MM.1S (cell line): Measurements from ENCODE around the gene PLAA.

Source experiments
- DNase-seq: peaks from one replicate; pipeline ENCODE4 v3.0.0-alpha.2; 2015
- H2AFZ ChIP-seq: fragments of 300-600 bp; sonication (generic); 2 replicates; pipeline ENCODE4 v1.6.0; 2016; ENCODE audit warnings: antibody characterized with exemption, low read length
- H3F3A ChIP-seq: fragments of 300-600 bp; sonication (generic); 2 replicates; pipeline ENCODE4 v1.6.1; 2016; ENCODE audit warnings: mild to moderate bottlenecking, antibody characterized with exemption, low read length, moderate library complexity, mixed read lengths; ENCODE audit not compliant: insufficient read depth
- H3K27ac ChIP-seq: fragments of 300-600 bp; sonication (generic); 2 replicates; pipeline ENCODE4 v1.5.1; 2016; ENCODE audit warnings: mild to moderate bottlenecking, low read length
- H3K27me3 ChIP-seq: fragments of 300-600 bp; sonication (generic); replicated peaks from 2 replicates; pipeline ENCODE4 v1.6.0; 2016; ENCODE audit warnings: low read length; ENCODE audit not compliant: insufficient read depth
- H3K36me3 ChIP-seq: fragments of 300-600 bp; sonication (generic); replicated peaks from 2 replicates; pipeline ENCODE4 v1.6.1; 2016; ENCODE audit warnings: mild to moderate bottlenecking, low read length, mixed read lengths; ENCODE audit not compliant: insufficient read depth
- H3K4me1 ChIP-seq: fragments of 300-600 bp; sonication (generic); 2 replicates; pipeline ENCODE4 v1.6.1; 2016; ENCODE audit warnings: low read length, mixed read lengths
- H3K4me2 ChIP-seq: fragments of 300-600 bp; sonication (generic); 2 replicates; pipeline ENCODE4 v1.6.0; 2016; ENCODE audit warnings: low read depth, low read length
- H3K4me3 ChIP-seq: fragments of 300-600 bp; sonication (generic); 2 replicates; pipeline ENCODE4 v1.5.1; 2016; ENCODE audit warnings: low read length, mixed read lengths
- H3K79me2 ChIP-seq: fragments of 300-600 bp; sonication (generic); 2 replicates; pipeline ENCODE4 v1.6.1; 2016; ENCODE audit warnings: mixed run types, low read length, mixed read lengths
- H3K9ac ChIP-seq: fragments of 300-600 bp; sonication (generic); 2 replicates; pipeline ENCODE4 v1.6.1; 2016; ENCODE audit warnings: low read length, mixed read lengths
- H3K9me2 ChIP-seq: fragments of 300-600 bp; sonication (generic); replicated peaks from 2 replicates; pipeline ENCODE4 v1.6.1; 2016; ENCODE audit warnings: mild to moderate bottlenecking, low read length, mixed read lengths; ENCODE audit not compliant: insufficient read depth
- H3K9me3 ChIP-seq: fragments of 300-600 bp; sonication (generic); replicated peaks from 2 replicates; pipeline ENCODE4 v1.6.1; 2016; ENCODE audit warnings: mild to moderate bottlenecking, low read length, mixed read lengths; ENCODE audit not compliant: insufficient read depth
- H4K20me1 ChIP-seq: fragments of 300-600 bp; sonication (generic); 2 replicates; pipeline ENCODE4 v1.6.1; 2016; ENCODE audit warnings: mild to moderate bottlenecking, low read length, moderate library complexity, mixed read lengths; ENCODE audit not compliant: insufficient read depth
- CTCF ChIP-seq: fragments of 300-600 bp; sonication (generic); IDR thresholded peaks from 2 replicates; pipeline ENCODE4 v1.5.1; 2016; ENCODE audit warnings: antibody characterized with exemption, low read length, mixed read lengths
- EZH2 ChIP-seq: fragments of 300-600 bp; sonication (generic); optimal IDR thresholded peaks from 2 replicates; pipeline ENCODE3; 2017; ENCODE audit warnings: low read depth, mild to moderate bottlenecking, antibody characterized with exemption, low read length, mixed read lengths
- EZH2phosphoT487 ChIP-seq: fragments of 300-600 bp; sonication (generic); IDR thresholded peaks from 2 replicates; pipeline ENCODE4 v1.6.1; 2018; ENCODE audit warnings: antibody characterized with exemption, low read length

The PLAA gene

DNA sequence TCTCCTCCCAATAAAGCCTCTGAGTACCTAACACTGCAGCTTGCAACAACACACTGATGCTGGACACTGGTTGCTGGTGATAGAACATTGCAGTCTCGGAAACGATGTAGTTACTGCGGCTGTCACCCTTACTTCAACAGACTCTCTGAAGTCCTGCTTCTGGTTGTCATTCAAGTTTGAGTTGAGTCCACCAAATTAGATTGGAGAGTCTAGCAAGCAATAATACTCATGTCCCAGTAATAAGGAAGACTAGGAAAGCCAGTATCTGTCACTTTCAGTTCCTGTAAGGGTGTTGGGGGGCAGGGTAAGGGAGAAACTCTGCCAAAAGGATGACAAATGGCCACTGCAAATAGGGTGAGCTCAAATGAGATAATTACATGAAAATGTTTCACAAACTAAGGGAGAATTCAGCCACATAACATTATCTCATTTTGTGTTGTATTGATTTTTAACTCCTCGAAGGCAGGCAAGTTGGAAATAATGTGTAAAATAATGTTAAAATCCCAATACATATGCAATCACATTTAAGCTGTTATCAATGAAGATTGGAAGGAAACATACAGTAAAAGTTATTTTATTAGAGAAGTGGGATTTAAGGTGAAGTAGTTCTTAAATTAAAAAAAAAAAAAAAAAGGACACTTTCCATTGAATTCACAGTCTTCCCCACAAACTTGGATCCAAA is 8.3 kb upstream of the PLAA start:
- no peaks in the 10 kb centered on the region for H3K9me3 ChIP-seq
- no peaks in the 10 kb centered on the region for H3K27me3 ChIP-seq
- no peaks in the 10 kb centered on the region for H3K4me1 ChIP-seq
- peaks cover 6% of the 10 kb centered on the region for H3K79me2 ChIP-seq
- H3K4me3 ChIP-seq, result peak overlapping the region; percentile 72
- no peaks in the 10 kb centered on the region for H4K20me1 ChIP-seq
- H3K4me2 ChIP-seq, result peak overlapping the region; percentile 86
- H2AFZ ChIP-seq, result peak overlapping the region; percentile 87
- H3K27ac ChIP-seq, result peak overlapping the region; percentile 68; the same call in 1 of the 2 replicates
- no peaks in the 10 kb centered on the region for H3K9me2 ChIP-seq
- no peaks in the 10 kb centered on the region for H3K36me3 ChIP-seq
- no peak for TF ChIP-seq EZH2phosphoT487
- TF ChIP-seq EZH2, result no peak
- TF ChIP-seq CTCF, result no peak
- peak overlapping the region; percentile 75 for H3K9ac ChIP-seq
- no peak for DNase-seq
- no peaks in the 10 kb centered on the region for H3F3A ChIP-seq

DNA sequence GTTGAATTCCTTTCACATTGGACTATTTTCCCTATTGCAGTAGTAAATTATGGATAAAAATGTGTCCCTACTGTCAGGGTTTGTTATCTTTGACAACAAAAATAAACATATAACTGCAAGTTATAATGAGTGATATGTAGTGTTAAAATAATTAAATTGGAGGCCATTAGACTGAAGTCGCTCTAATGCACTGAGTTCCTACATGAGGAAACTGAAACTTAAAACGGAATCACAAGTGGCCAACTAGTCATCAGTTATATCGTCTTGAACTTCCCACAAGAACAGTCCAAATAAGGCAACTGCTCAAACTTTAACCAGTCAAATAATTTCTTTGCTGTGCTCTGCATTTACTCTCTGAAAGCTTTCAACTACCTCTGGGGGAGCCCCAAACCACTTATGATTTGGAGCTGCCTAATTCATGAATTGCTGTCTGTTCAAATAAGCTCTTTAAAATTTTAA is 7.0 kb upstream of the PLAA start:
- no peak for TF ChIP-seq CTCF
- H3F3A ChIP-seq, result no peaks in the 10 kb centered on the region
- DNase-seq, result no peak
- no peaks in the 10 kb centered on the region for H4K20me1 ChIP-seq
- no peaks in the 10 kb centered on the region for H3K9me2 ChIP-seq
- no peaks in the 10 kb centered on the region for H3K4me1 ChIP-seq
- peaks cover 6% of the 10 kb centered on the region for H3K79me2 ChIP-seq
- no peak overlapping the region for H3K4me3 ChIP-seq
- H2AFZ ChIP-seq, result no peak overlapping the region
- H3K4me2 ChIP-seq, result no peak overlapping the region
- H3K9me3 ChIP-seq, result no peaks in the 10 kb centered on the region
- H3K27me3 ChIP-seq, result no peaks in the 10 kb centered on the region
- no peak overlapping the region for H3K27ac ChIP-seq
- no peak overlapping the region for H3K9ac ChIP-seq
- no peaks in the 10 kb centered on the region for H3K36me3 ChIP-seq

DNA sequence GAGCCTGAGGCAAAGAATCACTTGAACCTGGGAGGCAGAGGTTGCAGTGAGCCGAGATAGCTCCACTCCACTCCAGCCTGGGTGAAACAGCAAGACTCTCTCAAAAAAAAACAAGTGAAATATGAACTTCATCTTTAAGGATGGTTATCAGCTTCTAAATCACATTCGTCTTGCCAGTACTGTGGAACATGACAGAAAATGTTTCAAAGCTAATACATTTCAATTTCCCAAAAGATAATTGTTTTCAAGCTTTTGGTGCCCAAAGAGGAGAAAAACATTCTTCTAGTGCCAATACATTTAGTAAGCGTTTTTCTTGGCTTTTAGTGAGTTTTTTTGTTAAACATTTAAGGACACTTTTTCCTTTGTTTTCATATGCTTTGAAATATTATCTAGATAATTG is 4.8 kb upstream of the PLAA start:
- Histone ChIP-seq H3K9me2 (no peaks in the 10 kb centered on the region), H3K4me1 (no peaks in the 10 kb centered on the region), H3K4me3 (no peak overlapping the region), H3K4me2 (no peak overlapping the region), H3K27ac (no peak overlapping the region), H3K9me3 (no peaks in the 10 kb centered on the region), H3F3A (no peaks in the 10 kb centered on the region), H3K79me2 (peaks cover 6% of the 10 kb centered on the region), H3K36me3 (no peaks in the 10 kb centered on the region), H4K20me1 (no peaks in the 10 kb centered on the region), H3K9ac (no peak overlapping the region), H3K27me3 (no peaks in the 10 kb centered on the region), H2AFZ (no peak overlapping the region)
- TF ChIP-seq EZH2 (no peak), EZH2phosphoT487 (no peak), CTCF (no peak)
- DNase-seq, result no peak
